ENCODE data around the gene TTYH2.
A peak's percentile ranks its signal among the peaks of the same experiment; 100 is the strongest.
"Not testable (repeated sequence)": the region's sequence is repeated elsewhere in the genome, so short reads cannot be mapped to it uniquely, and the experiment has no call there.

The TTYH2 gene

DNA sequence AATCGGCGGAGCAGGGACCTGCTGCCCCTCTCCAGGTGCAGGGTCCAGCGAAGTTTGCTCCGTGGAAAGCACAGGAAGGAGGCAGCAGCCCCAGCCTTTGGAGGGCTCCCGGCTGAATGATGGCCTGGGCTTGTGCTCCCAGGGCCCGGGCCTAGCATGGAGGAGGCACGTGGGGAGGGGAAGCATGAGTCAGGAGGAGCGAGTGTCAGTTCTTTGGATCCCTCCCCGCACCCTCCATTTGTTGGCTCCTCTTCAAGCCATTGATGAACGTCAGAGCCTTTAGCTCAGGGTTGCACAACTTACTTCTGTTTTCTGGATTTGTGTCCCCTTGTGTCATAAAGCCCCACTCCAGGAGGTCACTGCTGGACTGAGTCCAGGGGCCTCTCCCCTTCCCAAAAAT is 25.8 kb downstream of the TTYH2 start:
- DNase-seq = peak in 2 of 14 donors; percentile 51 to 63

DNA sequence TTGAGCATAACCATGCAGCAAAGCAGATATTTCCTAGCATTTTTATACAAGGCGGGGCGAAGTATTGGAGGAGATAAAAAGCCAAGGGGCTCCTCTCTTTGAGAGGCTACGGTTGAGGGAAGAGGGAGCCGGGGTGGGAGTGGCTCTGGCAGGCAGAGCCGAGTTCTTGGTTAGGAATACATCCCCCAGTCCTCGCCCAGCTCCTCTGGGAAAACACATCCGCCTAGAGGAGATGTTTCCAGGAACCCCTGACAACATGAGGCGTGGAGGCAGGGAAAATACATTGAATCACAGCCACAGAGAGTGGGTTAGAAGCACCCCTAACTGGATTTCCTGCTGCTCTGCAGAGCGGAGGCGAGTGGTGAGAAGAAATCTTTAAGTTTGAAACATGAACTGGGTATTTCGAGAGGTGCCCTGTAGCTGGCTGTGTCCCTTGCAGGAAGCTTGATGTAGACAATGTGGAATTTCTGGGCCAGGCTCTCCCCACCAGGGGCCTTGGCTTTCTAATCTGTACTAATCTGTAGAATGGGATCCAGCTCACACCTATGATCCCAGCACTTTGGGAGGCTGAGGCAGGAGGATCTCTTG is 27.3 kb downstream of the TTYH2 start:
- peak in 3 of 14 donors; percentile 12 to 43 (median 22) for DNase-seq

DNA sequence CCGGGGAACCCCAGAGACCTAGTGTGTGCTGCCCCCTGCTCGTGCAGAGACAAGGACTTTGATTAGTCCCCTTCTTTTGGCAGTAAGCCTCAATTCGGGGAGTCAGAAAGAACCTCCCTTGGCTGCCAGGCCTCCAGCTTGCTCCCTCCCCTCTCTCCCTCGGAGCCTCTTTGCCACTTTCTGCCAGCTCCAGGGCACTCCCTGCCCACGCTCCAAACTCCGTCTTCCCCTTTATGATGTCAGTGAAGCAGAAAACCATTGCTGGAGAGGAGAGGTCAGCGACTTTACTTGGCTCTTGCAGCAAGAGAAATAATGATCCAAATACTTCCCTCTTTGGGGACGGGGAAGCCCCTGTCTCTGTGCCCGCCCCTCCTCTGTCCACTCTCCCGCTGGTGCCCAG is 28.1 kb downstream of the TTYH2 start:
- DNase-seq = peak in 9 of 14 donors; percentile 14 to 66 (median 46)

DNA sequence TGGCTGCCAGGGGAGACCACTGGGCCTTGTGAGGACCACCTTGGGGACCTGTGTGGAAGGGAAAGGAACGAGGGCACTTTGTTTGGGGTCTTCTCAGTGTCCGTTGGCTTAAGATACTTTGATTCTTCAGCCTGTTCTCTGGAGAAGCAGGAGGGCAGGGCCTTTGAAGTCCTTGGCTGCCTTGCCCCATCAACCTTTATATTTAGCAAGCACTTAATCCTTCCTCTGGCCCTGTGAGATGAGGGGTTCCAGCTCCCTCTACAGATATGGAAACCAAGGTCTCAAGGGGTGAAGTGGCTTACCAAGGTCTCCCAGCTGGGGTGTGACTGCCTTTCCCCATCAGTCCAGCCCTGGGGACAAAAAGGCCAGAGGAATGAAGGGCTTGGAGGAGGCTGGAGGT is 28.5 kb downstream of the TTYH2 start:
- DNase-seq = no peak

DNA sequence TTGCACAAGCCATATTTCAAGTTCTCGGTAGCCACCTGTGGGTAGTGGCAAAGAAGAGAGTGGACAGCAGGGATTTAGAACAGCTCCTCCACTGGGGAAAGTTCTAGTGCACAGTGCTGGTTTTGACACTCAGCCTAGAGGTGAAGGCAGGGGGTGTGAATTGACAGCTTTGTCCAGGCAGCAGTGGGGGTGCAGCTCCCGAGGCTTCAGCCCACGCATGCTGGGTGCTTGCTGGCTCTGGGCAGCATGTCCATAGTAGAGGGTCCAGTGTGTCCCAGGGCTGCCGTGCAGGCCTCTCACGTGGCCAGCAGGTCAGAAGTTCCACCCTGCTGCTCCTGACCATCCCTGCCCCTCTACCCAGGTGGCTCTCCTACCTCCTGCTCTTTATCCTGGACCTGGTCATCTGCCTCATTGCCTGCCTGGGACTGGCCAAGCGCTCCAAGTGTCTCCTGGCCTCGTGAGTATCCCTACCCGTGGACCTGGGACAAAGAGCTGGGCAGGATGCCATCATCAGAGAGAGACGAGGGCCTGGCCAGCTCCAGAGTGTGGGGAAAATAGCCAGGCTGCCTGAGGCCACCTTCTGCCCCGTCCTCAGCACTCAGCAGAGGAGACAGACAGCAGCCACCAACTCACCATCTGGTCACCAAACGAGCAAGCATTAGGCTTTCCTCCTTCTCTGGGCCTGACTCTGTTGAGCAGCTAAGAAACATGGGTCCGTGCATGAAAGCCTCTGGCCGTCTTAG is 29.8 kb downstream of the TTYH2 start:
- DNase-seq = peak in 12 of 14 donors; percentile 16 to 98 (median 50)

DNA sequence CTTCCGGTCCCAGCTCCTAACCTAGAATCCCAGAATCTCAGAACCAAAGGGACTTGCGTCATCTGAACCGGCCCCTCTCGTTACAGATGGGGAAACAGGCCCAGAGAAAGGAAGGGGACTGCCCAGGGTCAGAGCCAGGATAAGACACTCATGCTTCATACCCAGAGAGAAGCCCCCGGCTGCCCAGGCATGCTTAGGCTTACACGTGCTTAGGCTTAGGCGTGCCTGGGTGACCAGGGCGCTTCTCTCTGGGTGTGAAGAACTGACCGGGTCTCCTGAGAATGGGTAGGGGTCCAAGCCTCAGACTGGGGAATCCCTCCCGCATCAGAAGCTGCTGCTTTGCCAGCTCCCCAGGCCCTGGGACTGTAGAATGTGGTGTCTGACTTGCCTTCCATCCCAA is 30.8 kb downstream of the TTYH2 start:
- no peak for DNase-seq

DNA sequence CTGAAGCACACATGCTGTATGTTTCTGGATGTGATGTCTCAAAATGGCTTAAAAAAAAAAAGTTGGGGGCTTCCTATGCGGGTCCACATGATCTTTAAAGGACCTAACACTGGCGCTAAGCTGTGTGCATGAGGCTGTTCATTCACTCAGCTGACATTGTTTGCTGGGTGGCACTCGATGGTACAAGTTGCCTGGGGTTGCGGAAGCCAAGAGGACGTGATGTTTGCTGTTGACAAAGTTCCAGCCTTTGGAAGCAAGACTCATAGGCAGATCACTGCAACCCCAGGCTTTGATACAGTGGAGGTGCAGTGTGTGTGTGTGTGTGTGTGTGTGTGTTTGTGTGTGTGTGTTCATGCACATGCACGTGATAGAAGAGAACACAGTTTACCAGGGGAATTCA is 31.2 kb downstream of the TTYH2 start:
- peak in 12 of 14 donors; percentile 15 to 73 (median 50) for DNase-seq

DNA sequence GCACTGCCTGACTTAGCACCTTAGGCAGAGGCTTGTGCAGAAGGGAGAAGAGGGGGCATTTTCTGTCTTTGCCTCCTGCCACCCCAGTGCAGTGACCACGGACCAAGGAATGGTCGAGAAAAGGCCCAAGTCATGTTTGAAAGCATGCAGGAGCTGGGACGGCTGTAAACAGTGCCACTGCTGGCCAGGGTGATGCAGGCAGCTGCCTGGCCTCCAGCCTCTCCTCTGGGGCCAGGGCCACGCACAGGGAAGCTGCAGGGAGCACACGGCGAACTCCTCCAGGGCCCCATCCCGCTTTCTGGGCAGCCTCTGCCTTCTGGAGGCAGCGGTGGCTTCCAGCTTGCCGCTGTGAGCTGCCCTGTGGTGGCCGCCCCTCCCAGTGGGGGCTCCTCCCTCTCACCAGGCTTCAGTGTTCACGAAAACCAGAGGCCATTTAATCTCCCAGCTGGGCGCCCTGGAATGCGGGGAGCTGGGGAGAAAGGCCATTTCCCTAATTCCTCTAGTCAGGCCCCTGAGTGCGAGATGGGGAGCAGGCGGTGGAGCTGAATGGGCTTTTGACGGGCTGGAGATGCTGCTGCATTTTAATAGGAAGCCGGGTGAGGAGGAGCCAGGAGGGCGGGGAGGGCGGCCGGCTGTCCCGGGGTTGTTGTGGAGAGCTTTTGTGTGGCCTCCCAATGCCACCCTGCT is 31.9 kb downstream of the TTYH2 start:
- DNase-seq = peak in 13 of 14 donors; percentile 44 to 92 (median 85)

DNA sequence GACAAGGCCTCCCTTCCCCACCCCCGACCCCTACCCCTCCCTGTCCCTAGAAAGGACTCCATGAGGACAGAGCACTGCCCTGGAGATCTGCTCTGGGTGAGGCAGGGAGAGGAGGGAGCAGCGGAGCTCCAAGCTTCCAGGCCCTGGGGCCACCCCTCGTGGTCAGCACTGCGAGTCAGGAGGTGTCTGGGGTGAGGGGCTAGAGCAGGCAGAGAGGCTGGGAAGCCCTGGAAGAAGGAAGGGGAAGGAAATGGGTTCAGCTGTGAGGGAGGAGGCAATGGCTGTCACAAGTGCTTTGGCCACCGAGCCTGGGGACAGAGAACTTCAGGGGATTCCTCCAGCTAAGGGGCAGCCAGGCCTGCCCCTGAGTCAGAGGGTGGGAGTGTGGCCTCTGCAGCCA is 32.5 kb downstream of the TTYH2 start:
- DNase-seq = no peak

DNA sequence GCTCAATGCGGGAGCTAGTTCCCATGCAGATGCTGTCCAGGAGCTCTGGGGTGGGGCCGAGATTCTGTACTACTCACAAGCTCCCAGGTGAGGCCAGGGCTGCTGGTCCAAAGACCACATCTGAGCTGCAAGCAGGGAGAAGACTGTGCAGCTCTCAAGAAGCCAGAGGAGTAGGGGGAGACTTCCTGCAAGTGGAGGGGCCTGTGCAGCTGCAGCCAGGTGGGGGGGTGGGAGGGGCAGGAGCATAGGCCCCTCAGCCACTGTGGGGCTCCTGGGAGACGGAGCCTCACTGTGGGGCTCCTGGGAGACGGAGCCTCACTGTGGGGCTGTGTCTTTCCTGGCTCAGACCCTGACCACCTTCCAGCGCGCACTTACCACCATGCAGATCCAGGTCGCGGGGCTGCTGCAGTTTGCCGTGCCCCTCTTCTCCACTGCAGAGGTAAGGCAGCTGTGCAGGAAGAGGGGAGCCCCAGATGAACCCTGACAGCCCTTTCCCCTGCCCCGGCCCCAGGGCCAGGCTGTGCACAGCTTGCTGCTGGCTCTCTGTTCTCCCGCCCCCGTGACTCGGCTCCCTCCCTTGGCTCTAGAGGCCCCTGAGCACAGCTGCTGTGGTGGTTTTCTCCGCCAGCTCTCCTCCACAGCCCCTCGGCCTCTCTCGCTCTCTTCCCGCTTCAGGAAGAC is 36.4 kb downstream of the TTYH2 start:
- peak in 2 of 14 donors; percentile 19 to 21 for DNase-seq

DNA sequence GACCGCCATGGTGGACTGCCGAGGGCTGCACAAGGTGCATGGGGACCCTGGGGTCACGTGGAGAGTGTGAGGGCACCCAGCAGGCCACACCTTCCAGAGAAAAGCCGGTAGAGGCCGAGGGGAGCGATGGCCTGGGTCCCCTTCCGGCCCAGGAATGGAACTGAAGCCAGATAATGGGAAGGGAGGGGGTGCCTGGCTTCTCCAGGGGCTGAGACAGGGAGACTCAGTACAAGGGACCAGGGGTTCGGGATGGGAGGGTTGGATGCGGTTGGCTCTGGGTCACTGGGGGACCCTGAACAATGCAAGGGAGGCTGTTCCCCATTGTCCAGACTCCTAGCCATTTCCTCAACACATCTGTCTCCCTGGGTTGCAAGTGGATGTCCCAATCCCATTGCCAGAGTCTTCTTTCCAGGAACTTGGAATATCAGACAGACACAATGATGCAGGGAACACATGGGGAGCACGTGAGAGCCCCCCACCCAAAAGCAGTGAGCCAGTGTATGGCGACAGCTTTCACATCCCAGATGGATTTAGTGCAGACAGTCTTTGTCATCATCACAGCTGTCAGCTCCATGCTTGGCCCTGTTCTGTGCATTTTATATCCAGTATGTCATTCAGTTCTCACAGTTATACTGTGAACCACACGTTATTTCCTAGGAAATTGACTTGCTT is 37.1 kb downstream of the TTYH2 start:
- no peak for DNase-seq

DNA sequence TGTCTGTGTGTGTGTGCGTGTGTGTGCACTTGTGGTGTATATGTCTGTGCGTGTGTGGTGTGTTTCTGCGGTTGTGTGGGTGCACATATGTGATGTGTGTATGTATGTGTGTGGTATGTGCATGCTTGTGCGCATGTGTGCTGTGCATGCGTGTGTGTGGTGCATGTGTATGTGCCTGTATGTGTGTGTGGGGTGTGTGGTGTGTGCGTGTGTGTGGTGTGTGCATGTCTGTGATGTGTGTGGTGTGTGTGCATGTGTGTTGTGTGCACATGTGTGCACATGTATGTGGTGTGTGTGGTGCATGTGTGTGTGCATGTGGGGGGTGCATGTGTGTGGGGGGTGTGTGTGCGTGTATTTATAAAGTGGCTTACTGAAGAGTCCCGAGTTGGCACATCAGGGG is 37.7 kb downstream of the TTYH2 start:
- no peak for DNase-seq

DNA sequence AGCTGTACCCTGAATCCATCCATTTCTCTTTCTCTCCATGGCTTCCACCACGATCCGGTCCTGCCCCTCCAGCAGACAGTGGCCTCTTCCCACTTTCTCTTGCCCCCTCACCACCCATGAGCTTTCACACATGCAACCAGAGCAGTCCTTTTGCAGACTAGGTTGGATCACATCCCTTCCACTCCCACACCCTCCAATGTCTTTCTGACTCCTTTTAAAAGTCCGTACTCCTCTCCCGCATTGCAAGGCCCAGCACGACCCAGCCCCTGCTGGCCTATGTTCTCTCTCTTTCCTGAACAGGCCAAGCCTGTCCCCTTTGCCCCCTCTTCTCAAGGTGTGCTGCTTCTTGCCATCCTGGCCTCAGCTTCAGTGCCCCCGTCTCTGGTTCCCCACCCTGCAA is 38.2 kb downstream of the TTYH2 start:
- no peak for DNase-seq

DNA sequence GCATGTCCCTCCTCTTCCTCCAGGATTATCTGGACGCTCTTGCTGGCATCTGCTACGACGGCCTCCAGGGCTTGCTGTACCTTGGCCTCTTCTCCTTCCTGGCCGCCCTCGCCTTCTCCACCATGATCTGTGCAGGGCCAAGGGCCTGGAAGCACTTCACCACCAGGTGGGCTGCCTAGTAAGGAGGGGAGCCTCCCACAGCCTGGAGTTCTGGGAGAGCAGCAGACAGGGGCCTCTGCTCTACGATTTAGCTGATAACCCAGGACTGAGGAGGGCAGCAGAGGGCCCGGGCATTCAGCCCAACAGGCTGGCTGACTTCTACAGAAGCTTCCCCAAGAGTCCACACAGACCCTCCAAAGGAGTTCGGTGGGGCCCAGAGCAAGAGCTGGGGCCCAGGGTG is 38.8 kb downstream of the TTYH2 start:
- no peak for DNase-seq

DNA sequence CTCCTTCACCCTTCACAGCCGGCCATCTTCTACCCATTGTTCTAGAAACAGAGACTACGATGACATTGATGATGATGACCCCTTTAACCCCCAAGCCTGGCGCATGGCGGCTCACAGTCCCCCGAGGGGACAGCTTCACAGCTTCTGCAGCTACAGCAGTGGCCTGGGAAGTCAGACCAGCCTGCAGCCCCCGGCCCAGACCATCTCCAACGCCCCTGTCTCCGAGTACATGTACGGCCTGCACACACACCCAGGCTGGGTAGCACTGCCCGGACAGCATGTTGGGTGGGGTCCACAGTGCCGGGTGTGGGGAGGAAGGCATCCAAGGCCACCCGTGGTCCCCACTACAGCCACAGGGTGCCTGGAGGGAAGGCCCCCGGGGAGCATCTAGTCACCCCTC is 39.7 kb downstream of the TTYH2 start:
- no peak for DNase-seq

DNA sequence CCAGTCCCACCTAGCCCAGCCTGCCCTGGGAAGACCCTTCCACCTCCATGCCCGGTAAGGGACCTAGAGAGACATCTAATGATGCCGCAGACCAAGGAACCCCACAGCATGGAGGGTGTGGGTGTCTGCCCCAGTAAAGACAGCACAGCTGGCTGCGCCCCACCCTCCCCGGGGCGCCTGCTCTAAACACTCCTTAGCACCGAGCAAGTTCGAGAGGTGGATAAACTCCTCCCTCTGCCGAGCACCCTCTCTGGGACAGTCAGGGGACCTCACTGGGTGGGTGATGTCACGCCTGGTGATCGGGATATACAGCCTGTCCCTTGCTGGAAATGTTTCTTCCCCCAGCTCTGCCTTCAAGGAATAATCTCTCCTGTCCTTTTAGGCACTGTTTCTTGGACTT is 43.9 kb downstream of the TTYH2 start:
- DNase-seq = no peak

DNA sequence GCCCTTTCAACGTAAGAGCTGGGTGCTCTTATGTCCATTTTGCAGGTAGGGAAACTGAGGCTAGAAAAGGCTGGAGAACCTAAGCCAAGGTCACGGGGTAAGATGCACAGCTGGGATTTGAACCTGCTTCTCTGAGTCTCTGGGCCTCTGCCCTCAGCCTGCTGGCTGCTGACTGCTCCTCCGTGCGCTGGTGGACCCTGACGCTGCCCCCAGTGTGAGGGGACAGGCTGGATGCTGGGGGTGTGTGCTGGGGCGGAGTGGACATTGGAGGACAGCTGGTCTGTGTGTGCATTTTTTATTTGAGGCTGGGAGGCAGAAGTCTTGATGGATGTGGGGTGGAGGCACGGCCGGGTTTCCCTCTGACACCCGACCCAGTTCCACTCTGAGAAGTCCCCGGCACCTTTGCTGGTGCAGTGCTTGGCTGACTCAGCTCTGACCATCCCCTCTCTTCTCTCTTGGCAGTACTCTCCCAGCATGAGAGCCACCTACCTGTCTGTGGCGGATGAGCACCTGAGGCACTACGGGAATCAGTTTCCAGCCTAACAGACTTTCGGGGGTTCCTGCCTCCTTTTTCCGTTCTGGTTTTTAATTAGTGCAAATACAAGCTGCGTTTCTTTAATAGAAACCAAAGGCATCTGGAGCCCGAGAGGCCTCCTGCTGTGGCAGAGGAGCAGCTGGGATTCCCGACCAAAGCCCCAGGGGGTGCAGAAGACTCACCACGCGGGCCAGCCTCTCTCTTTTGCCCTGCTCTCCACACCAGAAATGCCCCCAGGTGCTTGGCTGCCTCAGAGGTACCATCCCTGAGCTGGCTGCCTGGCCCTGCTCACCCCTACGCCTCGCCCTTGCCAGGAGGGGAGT is 46.5 kb downstream of the TTYH2 start:
- no peak for DNase-seq

DNA sequence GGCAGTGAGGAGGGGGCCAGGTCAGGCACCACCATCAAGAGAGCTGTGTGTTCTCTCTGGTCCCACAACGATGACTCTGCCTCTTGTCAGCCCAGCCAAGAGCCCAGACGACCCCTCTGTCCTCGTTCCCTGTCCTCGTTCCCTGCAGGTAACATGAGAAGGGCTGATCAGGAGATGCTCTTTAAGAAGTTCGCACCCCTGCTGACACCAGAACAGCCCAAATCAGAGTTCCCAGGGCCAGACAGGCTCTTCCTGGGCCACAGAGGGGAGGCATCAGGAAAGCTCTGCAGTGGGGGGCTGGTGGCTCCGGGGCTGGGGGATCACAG is 47.1 kb downstream of the TTYH2 start:
- DNase-seq = no peak

DNA sequence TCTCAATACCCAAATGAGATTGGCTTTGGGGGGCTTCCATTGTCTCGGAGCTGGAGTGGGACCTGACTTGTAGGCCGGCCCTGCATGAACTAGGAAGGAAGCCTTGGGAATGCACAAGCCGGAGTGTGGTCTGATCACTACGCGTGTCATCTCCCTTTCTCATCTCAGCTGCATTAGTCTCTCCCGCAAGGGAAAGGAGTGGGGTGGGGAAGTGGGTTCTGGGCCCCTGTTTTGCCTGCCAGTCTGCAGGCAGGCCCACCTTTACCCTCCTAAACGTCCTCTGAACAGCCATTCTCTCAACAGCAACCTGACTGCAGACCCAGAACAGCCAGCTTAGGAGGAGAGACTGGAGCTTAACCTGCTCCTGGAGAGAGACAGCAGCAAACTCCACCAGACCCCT is 49.2 kb downstream of the TTYH2 start:
- DNase-seq = no peak

DNA sequence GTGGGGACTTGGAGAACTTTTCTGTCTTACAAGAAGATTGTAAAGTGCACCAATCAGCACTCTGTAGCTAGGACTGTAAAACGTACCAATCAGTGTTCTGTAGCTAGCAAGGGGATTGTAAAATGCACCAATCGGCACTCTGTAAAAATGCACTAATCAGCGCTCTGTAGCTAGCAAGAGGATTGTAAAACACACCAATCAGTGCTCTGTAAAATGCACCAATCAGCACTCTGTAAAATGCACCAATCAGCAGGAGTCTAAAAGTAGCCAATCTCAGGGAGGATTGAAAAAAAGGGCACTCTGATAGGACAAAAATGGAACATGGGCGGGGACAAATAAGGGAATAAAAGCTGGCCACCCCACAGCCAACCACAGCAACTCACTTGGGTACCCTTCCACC is 53.7 kb downstream of the TTYH2 start:
- not testable (repeated sequence) for DNase-seq

DNA sequence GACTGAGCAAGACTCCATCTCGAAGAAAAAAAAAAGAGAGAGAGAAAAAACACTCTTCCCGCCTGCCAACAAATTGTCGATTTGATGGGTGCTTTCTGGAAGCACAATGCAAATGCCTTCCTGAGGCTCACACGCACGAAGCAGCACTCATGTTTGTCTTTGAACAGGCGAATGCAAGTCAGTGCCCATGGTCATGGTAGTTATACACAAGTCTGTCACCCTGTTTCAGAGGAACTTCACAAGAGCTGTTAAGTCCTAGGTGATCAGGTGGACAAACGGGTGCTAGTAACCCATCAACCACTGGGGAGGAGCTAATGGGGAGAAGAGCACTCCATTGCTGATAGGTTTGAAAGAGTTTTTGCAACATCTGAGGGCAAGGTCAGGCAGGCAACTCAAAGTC is 54.2 kb downstream of the TTYH2 start:
- DNase-seq = no peak

DNA sequence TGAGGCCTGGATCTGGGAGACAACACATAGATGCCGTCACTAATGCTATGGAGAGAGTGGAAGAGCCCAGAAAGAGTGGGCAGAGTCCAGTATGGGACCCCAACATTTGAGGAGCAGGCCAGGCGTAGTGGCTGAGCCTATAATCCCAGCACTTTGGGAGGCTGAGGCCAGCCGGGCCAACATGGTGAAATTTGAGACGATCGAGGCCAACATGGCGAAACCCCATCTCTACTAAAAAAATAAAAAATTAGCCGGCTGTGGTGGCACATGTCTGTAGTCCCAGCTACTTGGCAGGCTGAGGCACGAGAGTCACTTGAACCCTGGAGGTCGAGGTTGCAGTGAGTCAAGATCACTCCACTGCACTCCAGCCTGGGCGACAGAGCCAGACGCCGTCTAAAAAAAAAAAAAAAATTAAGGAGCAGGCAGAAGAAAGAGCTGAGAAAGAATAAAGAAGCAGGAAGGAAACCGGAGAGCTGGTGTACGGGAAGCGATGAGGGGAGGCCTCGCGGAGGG is 54.7 kb downstream of the TTYH2 start:
- no peak for DNase-seq

All from C1 segment of cervical spinal cord (tissue), 14 donors.